Measurements from ENCODE around the gene C3orf20.

The C3orf20 gene

DNA sequence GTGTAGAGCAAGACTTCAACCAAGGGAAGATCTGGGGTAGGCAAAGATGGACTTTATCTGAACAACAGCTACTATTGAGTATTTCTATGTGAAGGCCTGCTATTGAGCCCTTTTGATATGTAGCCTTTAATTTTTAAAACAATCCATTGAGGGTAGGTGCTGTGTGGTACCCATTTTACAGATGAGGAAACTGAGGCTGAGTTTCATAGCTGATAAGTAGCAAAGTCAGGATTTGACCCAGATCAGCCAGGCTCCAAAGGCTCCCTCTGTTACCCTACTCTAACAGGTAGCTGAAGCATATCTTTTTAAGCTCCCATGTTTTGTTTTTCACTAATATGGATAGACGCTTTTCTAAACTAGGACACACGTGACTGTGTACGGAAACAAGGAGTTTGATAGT is 141.4 kb downstream of the C3orf20 start:
- DNase-seq (ENCODE audit: low spot score) = no peak

DNA sequence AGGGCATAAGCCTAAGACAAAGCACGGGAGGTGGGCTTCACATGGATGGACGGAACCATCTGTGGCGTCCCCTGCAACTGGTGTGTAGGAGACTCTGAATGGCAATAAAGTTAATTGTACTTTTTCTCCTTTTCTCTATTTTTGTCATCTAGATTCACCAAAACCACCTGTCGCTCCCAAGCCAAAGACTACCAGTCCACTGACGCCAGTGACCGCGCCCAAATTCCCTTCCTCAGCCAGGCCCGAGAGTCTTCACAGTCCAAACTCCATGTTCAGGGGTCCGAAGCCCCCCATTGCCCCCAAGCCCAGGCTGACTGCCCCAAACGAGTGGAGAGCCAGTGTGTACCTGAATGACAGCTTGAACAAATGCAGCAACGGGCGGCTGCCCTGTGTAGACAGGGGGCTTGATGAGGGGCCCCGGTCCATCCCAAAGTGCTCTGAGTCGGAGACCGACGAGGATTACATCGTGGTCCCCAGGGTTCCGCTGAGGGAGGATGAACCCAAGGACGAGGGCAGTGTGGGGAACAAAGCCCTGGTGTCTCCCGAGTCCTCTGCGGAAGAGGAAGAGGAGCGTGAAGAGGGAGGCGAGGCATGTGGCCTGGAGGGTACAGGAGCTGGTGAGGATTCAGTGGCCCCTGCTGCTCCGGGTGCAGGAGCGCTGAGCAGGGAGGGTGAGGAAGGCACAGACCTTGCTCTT is 144.0 kb downstream of the C3orf20 start, which contains the start of gene FGD5:
FGD5 (plus strand) TSS at position 159 of the 697 bp plus-strand sequence; CDS start at position 269, 110 bp downstream.
- DNase-seq (ENCODE audit: low spot score) = no peak

- no peak for DNase-seq (ENCODE audit: low spot score)
Observed at GRCh38 chr3:14819671-14820070, 144.7 kb downstream of the C3orf20 start.

GRCh38 chr3:14820156-14820555 is 145.2 kb downstream of the C3orf20 start:
- DNase-seq (ENCODE audit: low spot score) = no peak

- no peak for DNase-seq (ENCODE audit: low spot score)
Observed at GRCh38 chr3:14821151-14821550, 146.2 kb downstream of the C3orf20 start.

- no peak for DNase-seq (ENCODE audit: low spot score)
Observed at GRCh38 chr3:14822134-14822533, 147.2 kb downstream of the C3orf20 start.
